ENCODE data around the gene KCNK15. TPM values are rescaled to one million over a fixed set of nuclear protein-coding genes. Genes with fewer than 3 reads are reported as not detected.
A peak's percentile ranks its signal among the peaks of the same experiment; 100 is the strongest.

Gene KCNK15
- total RNA-seq, 1 experiment from 2014 or later: 1.4 TPM

- POLR2A ChIA-PET: no interaction called here
- CTCF ChIA-PET: interaction anchor here (1.0 kb wide), 1 partner anchor 13 kb away, joined by 3 read pairs; no protein-coding TSS in a partner anchor
- no peak for TF ChIP-seq CTCF (IDR thresholded peaks at IDR 0.05; ENCODE audit: unreplicated experiment)
- Mint-ChIP-seq H3K4me1 (ENCODE audit: insufficient read depth, unreplicated experiment) (no peaks in the 10 kb centered on the region), H3K9me3 (ENCODE audit: unreplicated experiment) (no peaks in the 10 kb centered on the region), H3K27me3 (ENCODE audit: insufficient read depth, unreplicated experiment) (peaks cover 22% of the 10 kb centered on the region), H3K27ac (ENCODE audit: low read depth, unreplicated experiment) (no peak overlapping the region), H3K36me3 (ENCODE audit: insufficient read depth, unreplicated experiment) (no peaks in the 10 kb centered on the region), H3K4me3 (ENCODE audit: unreplicated experiment) (no peak overlapping the region)
- DNase-seq (ENCODE audit: unreplicated experiment): peak; percentile 60
- intact Hi-C loops (cut with micrococcal nuclease): no loop called here
- no TSS peak for BruUV-seq (replicated peaks)
Measured at GRCh38 chr20:44780226-44780625, 34.6 kb downstream of the KCNK15 start.

DNA sequence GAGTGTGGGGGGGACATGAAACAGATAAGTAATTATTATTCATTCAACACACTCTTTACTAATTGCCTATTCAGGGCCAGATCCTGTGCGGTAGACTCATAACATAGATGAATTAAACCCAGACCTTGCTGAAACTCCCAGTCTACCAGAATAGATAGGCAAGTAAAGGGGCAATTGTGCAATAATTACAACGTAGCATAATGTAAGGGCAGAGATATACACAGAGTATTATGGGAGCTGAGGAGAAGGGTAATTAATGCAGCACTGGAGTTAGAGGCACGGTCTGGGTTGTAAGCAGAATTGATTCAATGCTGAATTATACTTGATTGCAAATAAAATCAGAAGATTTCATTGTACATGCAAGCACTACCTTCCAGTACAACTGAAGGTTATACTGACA, 35.5 kb downstream of the KCNK15 start:
- intact Hi-C loops (cut with micrococcal nuclease): no loop called here
- no peak overlapping the region for H3K4me3 Mint-ChIP-seq (ENCODE audit: unreplicated experiment)
- TF ChIP-seq CTCF (IDR thresholded peaks at IDR 0.05; ENCODE audit: unreplicated experiment): no peak
- no peak for DNase-seq (ENCODE audit: unreplicated experiment)
- CTCF ChIA-PET: interaction anchor here (1.0 to 1.2 kb wide), 2 partner anchors 19 to 33 kb away, joined by 3 to 5 read pairs; no protein-coding TSS in a partner anchor
- BruUV-seq (replicated peaks): no TSS peak
- H3K36me3 Mint-ChIP-seq (ENCODE audit: insufficient read depth, unreplicated experiment): no peaks in the 10 kb centered on the region
- H3K27me3 Mint-ChIP-seq (ENCODE audit: insufficient read depth, unreplicated experiment): peaks cover 30% of the 10 kb centered on the region
- no peak overlapping the region for H3K27ac Mint-ChIP-seq (ENCODE audit: low read depth, unreplicated experiment)
- H3K4me1 Mint-ChIP-seq (ENCODE audit: insufficient read depth, unreplicated experiment): no peaks in the 10 kb centered on the region
- no peaks in the 10 kb centered on the region for H3K9me3 Mint-ChIP-seq (ENCODE audit: unreplicated experiment)
- POLR2A ChIA-PET: interaction anchor here (1.1 kb wide), 1 partner anchor 11 kb away, joined by 3 read pairs; no protein-coding TSS in a partner anchor

- ChIA-PET POLR2A (interaction anchor here (1.1 to 1.2 kb wide), 2 partner anchors 9 to 10 kb away, joined by 3 to 4 read pairs; no protein-coding TSS in a partner anchor), CTCF (interaction anchor here (0.6 to 1.2 kb wide), 3 partner anchors 16 to 34 kb away, joined by 3 to 5 read pairs (median 3); no protein-coding TSS in a partner anchor)
- no peak for TF ChIP-seq CTCF (IDR thresholded peaks at IDR 0.05; ENCODE audit: unreplicated experiment)
- BruUV-seq (replicated peaks): no TSS peak
- H3K9me3 Mint-ChIP-seq (ENCODE audit: unreplicated experiment): no peaks in the 10 kb centered on the region
- no peaks in the 10 kb centered on the region for H3K36me3 Mint-ChIP-seq (ENCODE audit: insufficient read depth, unreplicated experiment)
- H3K27me3 Mint-ChIP-seq (ENCODE audit: insufficient read depth, unreplicated experiment): peaks cover 37% of the 10 kb centered on the region
- no peak for DNase-seq (ENCODE audit: unreplicated experiment)
- H3K4me3 Mint-ChIP-seq (ENCODE audit: unreplicated experiment): no peak overlapping the region
- no peaks in the 10 kb centered on the region for H3K4me1 Mint-ChIP-seq (ENCODE audit: insufficient read depth, unreplicated experiment)
- no peak overlapping the region for H3K27ac Mint-ChIP-seq (ENCODE audit: low read depth, unreplicated experiment)
- intact Hi-C loops (cut with micrococcal nuclease): no loop called here
Measured at GRCh38 chr20:44781791-44782190, 36.1 kb downstream of the KCNK15 start.

GRCh38 chr20:44784688-44785087, 39.0 kb downstream of the KCNK15 start:
- intact Hi-C loops (cut with micrococcal nuclease): no loop called here
- POLR2A ChIA-PET: interaction anchor here (0.7 to 1.0 kb wide), 2 partner anchors 27 to 829 kb away, joined by 3 read pairs; no protein-coding TSS in a partner anchor
- Mint-ChIP-seq H3K4me1 (ENCODE audit: insufficient read depth, unreplicated experiment) (no peaks in the 10 kb centered on the region), H3K4me3 (ENCODE audit: unreplicated experiment) (no peak overlapping the region), H3K27ac (ENCODE audit: low read depth, unreplicated experiment) (no peak overlapping the region), H3K27me3 (ENCODE audit: insufficient read depth, unreplicated experiment) (peaks cover 45% of the 10 kb centered on the region), H3K36me3 (ENCODE audit: insufficient read depth, unreplicated experiment) (no peaks in the 10 kb centered on the region), H3K9me3 (ENCODE audit: unreplicated experiment) (no peaks in the 10 kb centered on the region)
- TF ChIP-seq CTCF (IDR thresholded peaks at IDR 0.05; ENCODE audit: unreplicated experiment): no peak
- no TSS peak for BruUV-seq (replicated peaks)
- DNase-seq (ENCODE audit: unreplicated experiment): no peak
- CTCF ChIA-PET: interaction anchor here (0.6 to 1.5 kb wide), 3 partner anchors 12 to 82 kb away, joined by 4 read pairs; no protein-coding TSS in a partner anchor

Data from MCF 10A (cell line).